GM12878 (cell line): ENCODE data around the gene BLACAT1. TPM values are rescaled to one million over a fixed set of nuclear protein-coding genes. Genes with fewer than 3 reads are reported as not detected.
A peak's percentile ranks its signal among the peaks of the same experiment; 100 is the strongest.

ENCODE experiments used
- ASH2L ChIP-seq: fragments of 300-600, 200-600 bp; sonication (generic); IDR thresholded peaks from 2 replicates; pipeline ENCODE4 v1.6.1; 2017; ENCODE audit warnings: low read depth, mild to moderate bottlenecking, borderline replicate concordance
- BACH1 ChIP-seq: fragments of 450-650 bp; IDR thresholded peaks from 2 replicates; pipeline ENCODE4 v1.6.1; 2017; ENCODE audit warnings: mild to moderate bottlenecking, borderline replicate concordance
- BHLHE40 ChIP-seq, 2 experiments: fragments of 450-650 bp in 1 of 2; IDR thresholded peaks; 2 replicates each; pipeline ENCODE4 v1.6.1; 2011 to 2017; ENCODE audit warnings: low read depth in 2 of 2, borderline replicate concordance in 1 of 2, improper control_type of control experiment in 1 of 2, low read length in 1 of 2, mild to moderate bottlenecking in 1 of 2
- CBFB ChIP-seq: IDR thresholded peaks from 2 replicates; pipeline ENCODE4 v1.6.1; 2016; ENCODE audit warnings: antibody characterized with exemption, low read depth
- CHD2 ChIP-seq: IDR thresholded peaks from 2 replicates; pipeline ENCODE4 v1.6.1; 2011; ENCODE audit warnings: low read depth, low read length, improper control_type of control experiment, borderline replicate concordance
- HDGF ChIP-seq: fragments of 450-650 bp; IDR thresholded peaks from 2 replicates; pipeline ENCODE4 v1.6.1; 2016; ENCODE audit warnings: antibody characterized with exemption
- JUND ChIP-seq: IDR thresholded peaks from 2 replicates; pipeline ENCODE4 v1.6.1; 2012; ENCODE audit warnings: low read depth, mild to moderate bottlenecking, low read length, improper control_type of control experiment, moderate library complexity
- LARP7 ChIP-seq: fragments of 450-650 bp; IDR thresholded peaks from 2 replicates; pipeline ENCODE4 v1.6.1; 2017; ENCODE audit warnings: mild to moderate bottlenecking
- MEF2A ChIP-seq: IDR thresholded peaks from 2 replicates; pipeline ENCODE4 v1.6.1; 2011; ENCODE audit warnings: low read depth, mild to moderate bottlenecking, low read length, moderate library complexity; ENCODE audit not compliant: insufficient read depth
- NBN ChIP-seq: fragments of 450-650 bp; IDR thresholded peaks from 2 replicates; pipeline ENCODE4 v1.6.1; 2016
- PAX5 ChIP-seq: IDR thresholded peaks from 2 replicates; pipeline ENCODE4 v1.6.1; 2011; ENCODE audit warnings: low read depth, low read length, borderline replicate concordance
- RBBP5 ChIP-seq: fragments of 200-600 bp; sonication (generic); conservative IDR thresholded peaks from 2 replicates; pipeline ENCODE4 v1.6.1; 2016
- RFX5 ChIP-seq: IDR thresholded peaks from 2 replicates; pipeline ENCODE4 v1.6.1; 2011; ENCODE audit warnings: low read depth, low read length, improper control_type of control experiment
- SMC3 ChIP-seq: IDR thresholded peaks from 2 replicates; pipeline ENCODE4 v1.6.1; 2011; ENCODE audit warnings: low read length, improper control_type of control experiment, borderline replicate concordance
- SRF ChIP-seq, 2 experiments: IDR thresholded peaks; 2 replicates each; pipeline ENCODE4 v1.6.1; 2011; ENCODE audit warnings: low read depth in 2 of 2, low read length in 2 of 2, mild to moderate bottlenecking in 1 of 2, moderate library complexity in 1 of 2
- TCF12 ChIP-seq: IDR thresholded peaks from 2 replicates; pipeline ENCODE4 v1.6.1; 2011; ENCODE audit warnings: low read depth, mild to moderate bottlenecking, low read length
- ZNF207 ChIP-seq: fragments of 450-650 bp; IDR thresholded peaks from 2 replicates; pipeline ENCODE4 v1.6.1; 2014; ENCODE audit warnings: antibody characterized with exemption, mild to moderate bottlenecking, borderline replicate concordance
- ZNF217 ChIP-seq: fragments of 450-650 bp; IDR thresholded peaks from 2 replicates; pipeline ENCODE4 v1.6.1; 2017; ENCODE audit warnings: antibody characterized with exemption, mild to moderate bottlenecking
- polyA plus RNA-seq, 11 experiments: library from polyadenylated mRNA; depleted of rRNA in 4 of 11; unstranded in 6 of 11; stranded (reverse) in 5 of 11; fragments of >200 nt; fragmentation: Nextera tagmentation in 4 of 11; fragmentation: Illumina TruSeq in 1 of 11; extraction: Ambion mirVana in 4 of 11; extraction: Trizol in 1 of 11; gene quantifications; 1 replicate in 1 of 11; 2 replicates in 10 of 11; pipeline versions ENCODE4 v1.2.1 to v1.2.3, GENCODE V29; 2011 to 2016; ENCODE audit warnings: inconsistent platforms in 2 of 11, missing spikeins in 2 of 11, low read depth in 1 of 11
- total RNA-seq, 4 experiments: library from RNA; depleted of rRNA in 3 of 4; stranded (reverse); fragments of >200 nt in 3 of 4; fragmentation: Illumina TruSeq in 1 of 4; extraction: Trizol in 1 of 4; gene quantifications; 2 replicates each; pipeline versions ENCODE4 v1.2.1 to v1.2.3, GENCODE V29; 2013 to 2021
- TF ChIP-seq, protein P1 (sequence below): fragments of 450-650 bp; IDR thresholded peaks from 2 replicates; pipeline ENCODE4 v1.6.1; 2018; ENCODE audit warnings: borderline replicate concordance, mild to moderate bottlenecking; ENCODE audit not compliant: partially characterized antibody
- TF ChIP-seq, protein P2 (sequence below): fragments of 450-650 bp; formaldehyde crosslinking; IDR thresholded peaks from 2 replicates; pipeline ENCODE4 v1.4.0; 2022; ENCODE audit warnings: mild to moderate bottlenecking, moderate library complexity
- TF ChIP-seq, protein P3 (sequence below): IDR thresholded peaks from 2 replicates; pipeline ENCODE4 v1.6.1; 2012; ENCODE audit warnings: low read depth, low read length, improper control_type of control experiment
- TF ChIP-seq, protein P4 (sequence below): IDR thresholded peaks from 2 replicates; pipeline ENCODE4 v1.6.1; 2012; ENCODE audit warnings: low read depth, low read length, improper control_type of control experiment
- TF ChIP-seq, protein P5 (sequence below): IDR thresholded peaks from 2 replicates; pipeline ENCODE4 v1.6.1; 2011; ENCODE audit warnings: mild to moderate bottlenecking, low read depth, low read length, moderate library complexity; ENCODE audit not compliant: insufficient replicate concordance

Gene BLACAT1
- total and polyA plus RNA-seq, 10 of the 15 experiments (the other 5 are each of a cell fraction or from before 2014, with no cell fraction given): 0.04 to 1.6 (median 0.15) TPM; not detected in 1

DNA sequence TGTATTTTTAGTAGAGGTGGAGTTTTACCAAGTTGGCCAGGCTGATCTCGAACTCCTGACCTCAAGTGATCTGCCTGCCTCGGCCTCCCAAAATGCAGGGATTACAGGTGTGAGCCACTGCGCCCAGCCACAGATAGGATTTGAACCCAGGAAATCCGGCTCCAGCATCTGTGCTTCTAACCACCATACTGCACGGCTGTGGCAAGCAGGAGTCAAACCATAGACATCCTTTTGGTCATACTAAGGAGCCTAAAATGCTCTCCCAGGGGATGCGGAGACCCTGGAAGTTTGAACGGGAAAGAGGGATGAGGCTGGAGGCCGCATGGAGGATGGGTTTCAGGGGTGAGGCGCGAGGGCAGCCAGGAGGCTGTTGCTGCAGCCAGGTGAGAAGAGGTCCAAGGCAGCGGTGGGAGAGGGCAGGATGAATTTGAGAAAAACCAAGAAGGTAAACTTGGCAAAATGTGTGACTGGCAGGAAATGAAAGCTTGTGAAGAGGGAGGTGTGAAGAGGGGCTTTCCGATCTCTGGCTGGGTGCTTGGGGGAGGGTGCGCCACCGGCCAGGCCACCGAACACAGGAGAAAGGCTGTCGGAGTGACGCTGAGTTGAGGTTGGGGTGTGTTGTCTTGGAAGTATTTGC lies 24.6 kb upstream of the BLACAT1 start (continued):
- TF ChIP-seq, protein P1, sequence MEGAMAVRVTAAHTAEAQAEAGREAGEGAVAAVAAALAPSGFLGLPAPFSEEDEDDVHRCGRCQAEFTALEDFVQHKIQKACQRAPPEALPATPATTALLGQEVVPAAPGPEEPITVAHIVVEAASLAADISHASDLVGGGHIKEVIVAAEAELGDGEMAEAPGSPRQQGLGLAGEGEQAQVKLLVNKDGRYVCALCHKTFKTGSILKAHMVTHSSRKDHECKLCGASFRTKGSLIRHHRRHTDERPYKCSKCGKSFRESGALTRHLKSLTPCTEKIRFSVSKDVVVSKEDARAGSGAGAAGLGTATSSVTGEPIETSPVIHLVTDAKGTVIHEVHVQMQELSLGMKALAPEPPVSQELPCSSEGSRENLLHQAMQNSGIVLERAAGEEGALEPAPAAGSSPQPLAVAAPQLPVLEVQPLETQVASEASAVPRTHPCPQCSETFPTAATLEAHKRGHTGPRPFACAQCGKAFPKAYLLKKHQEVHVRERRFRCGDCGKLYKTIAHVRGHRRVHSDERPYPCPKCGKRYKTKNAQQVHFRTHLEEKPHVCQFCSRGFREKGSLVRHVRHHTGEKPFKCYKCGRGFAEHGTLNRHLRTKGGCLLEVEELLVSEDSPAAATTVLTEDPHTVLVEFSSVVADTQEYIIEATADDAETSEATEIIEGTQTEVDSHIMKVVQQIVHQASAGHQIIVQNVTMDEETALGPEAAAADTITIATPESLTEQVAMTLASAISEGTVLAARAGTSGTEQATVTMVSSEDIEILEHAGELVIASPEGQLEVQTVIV: no peak
- TF ChIP-seq, protein P2, sequence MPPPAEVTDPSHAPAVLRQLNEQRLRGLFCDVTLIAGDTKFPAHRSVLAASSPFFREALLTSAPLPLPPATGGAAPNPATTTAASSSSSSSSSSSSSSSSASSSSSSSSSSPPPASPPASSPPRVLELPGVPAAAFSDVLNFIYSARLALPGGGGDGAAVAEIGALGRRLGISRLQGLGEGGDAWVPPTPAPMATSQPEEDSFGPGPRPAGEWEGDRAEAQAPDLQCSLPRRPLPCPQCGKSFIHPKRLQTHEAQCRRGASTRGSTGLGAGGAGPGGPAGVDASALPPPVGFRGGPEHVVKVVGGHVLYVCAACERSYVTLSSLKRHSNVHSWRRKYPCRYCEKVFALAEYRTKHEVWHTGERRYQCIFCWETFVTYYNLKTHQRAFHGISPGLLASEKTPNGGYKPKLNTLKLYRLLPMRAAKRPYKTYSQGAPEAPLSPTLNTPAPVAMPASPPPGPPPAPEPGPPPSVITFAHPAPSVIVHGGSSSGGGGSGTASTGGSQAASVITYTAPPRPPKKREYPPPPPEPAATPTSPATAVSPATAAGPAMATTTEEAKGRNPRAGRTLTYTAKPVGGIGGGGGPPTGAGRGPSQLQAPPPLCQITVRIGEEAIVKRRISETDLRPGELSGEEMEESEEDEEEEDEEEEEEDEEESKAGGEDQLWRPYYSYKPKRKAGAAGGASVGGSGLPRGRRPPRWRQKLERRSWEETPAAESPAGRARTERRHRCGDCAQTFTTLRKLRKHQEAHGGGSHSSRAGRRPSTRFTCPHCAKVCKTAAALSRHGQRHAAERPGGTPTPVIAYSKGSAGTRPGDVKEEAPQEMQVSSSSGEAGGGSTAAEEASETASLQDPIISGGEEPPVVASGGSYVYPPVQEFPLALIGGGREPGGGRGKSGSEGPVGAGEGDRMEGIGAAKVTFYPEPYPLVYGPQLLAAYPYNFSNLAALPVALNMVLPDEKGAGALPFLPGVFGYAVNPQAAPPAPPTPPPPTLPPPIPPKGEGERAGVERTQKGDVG: no peak
- TF ChIP-seq TCF12 (peak; percentile 83), LARP7 (no peak), BHLHE40 (IDR thresholded peaks at IDR 0.05; ENCODE audit: borderline replicate concordance in 1 of 2, low read depth in 2 of 2, low read length in 1 of 2) (peak; percentile 45 to 59; a peak in 2 of 4 replicates), MEF2A (0 out of 2 replicates have a peak, but pooled peaks have one; percentile 12), HDGF (peak; percentile 90), ASH2L (no peak), CBFB (no peak), RBBP5 (no peak), ZNF207 (no peak), RFX5 (no peak), PAX5 (peak; percentile 82; the same call in 1 of the 2 replicates), CHD2 (peak; percentile 81), SRF (IDR thresholded peaks at IDR 0.05; ENCODE audit: low read depth in 2 of 2, low read length in 2 of 2) (no peak), JUND (no peak), NBN (peak; percentile 93), BACH1 (peak; percentile 74; the same call in 1 of the 2 replicates), SMC3 (no peak), ZNF217 (peak; percentile 78; the same call in 1 of the 2 replicates)
- TF ChIP-seq, protein P3, sequence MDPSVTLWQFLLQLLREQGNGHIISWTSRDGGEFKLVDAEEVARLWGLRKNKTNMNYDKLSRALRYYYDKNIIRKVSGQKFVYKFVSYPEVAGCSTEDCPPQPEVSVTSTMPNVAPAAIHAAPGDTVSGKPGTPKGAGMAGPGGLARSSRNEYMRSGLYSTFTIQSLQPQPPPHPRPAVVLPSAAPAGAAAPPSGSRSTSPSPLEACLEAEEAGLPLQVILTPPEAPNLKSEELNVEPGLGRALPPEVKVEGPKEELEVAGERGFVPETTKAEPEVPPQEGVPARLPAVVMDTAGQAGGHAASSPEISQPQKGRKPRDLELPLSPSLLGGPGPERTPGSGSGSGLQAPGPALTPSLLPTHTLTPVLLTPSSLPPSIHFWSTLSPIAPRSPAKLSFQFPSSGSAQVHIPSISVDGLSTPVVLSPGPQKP: no peak
- TF ChIP-seq, protein P4, sequence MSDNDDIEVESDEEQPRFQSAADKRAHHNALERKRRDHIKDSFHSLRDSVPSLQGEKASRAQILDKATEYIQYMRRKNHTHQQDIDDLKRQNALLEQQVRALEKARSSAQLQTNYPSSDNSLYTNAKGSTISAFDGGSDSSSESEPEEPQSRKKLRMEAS: no peak
- TF ChIP-seq, protein P5, sequence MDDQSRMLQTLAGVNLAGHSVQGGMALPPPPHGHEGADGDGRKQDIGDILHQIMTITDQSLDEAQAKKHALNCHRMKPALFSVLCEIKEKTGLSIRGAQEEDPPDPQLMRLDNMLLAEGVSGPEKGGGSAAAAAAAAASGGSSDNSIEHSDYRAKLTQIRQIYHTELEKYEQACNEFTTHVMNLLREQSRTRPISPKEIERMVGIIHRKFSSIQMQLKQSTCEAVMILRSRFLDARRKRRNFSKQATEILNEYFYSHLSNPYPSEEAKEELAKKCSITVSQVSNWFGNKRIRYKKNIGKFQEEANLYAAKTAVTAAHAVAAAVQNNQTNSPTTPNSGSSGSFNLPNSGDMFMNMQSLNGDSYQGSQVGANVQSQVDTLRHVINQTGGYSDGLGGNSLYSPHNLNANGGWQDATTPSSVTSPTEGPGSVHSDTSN: no peak
